GM12873 (cell line): ENCODE results near the gene CIP2A.

ENCODE experiments used
- TF ChIP-seq, protein P1 (sequence below): IDR thresholded peaks from 2 replicates; pipeline ENCODE4 v1.5.1; 2012; ENCODE audit warnings: low read depth, mild to moderate bottlenecking, moderate library complexity, low read length, control low read depth; ENCODE audit not compliant: insufficient read depth; ENCODE audit errors: missing control alignments

Gene CIP2A

DNA sequence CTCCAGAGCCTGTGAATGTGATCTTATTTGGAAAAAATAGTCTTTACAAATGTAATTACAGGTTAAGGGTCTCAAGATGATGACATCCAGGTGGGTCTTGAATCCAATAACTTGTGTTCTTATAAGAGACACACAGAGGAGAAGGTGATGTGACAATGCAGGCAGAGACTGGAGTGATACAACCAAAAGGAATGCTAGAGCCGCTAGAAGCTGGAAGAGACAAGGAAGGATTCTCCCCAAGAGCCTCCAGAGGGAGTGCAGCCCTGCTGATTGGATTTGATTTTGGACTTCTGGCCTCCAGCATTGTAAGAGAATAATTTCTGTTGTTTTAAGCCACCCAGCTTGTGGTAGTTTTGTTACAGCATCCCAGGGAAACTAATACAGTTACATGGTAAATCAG, 88.5 kb downstream of the CIP2A start:
- TF ChIP-seq, protein P1, sequence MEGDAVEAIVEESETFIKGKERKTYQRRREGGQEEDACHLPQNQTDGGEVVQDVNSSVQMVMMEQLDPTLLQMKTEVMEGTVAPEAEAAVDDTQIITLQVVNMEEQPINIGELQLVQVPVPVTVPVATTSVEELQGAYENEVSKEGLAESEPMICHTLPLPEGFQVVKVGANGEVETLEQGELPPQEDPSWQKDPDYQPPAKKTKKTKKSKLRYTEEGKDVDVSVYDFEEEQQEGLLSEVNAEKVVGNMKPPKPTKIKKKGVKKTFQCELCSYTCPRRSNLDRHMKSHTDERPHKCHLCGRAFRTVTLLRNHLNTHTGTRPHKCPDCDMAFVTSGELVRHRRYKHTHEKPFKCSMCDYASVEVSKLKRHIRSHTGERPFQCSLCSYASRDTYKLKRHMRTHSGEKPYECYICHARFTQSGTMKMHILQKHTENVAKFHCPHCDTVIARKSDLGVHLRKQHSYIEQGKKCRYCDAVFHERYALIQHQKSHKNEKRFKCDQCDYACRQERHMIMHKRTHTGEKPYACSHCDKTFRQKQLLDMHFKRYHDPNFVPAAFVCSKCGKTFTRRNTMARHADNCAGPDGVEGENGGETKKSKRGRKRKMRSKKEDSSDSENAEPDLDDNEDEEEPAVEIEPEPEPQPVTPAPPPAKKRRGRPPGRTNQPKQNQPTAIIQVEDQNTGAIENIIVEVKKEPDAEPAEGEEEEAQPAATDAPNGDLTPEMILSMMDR, result no peak
